KG1 (cell line): ENCODE results near the gene TTC16.
"Not testable (repeated sequence)": the region's sequence is repeated elsewhere in the genome, so short reads cannot be mapped to it uniquely, and the experiment has no call there.

ENCODE experiments used
- DNase-seq: peaks from one replicate; lab custom pipeline; 2025; lab: John Stamatoyannopoulos, UW

TTC16 gene

DNA sequence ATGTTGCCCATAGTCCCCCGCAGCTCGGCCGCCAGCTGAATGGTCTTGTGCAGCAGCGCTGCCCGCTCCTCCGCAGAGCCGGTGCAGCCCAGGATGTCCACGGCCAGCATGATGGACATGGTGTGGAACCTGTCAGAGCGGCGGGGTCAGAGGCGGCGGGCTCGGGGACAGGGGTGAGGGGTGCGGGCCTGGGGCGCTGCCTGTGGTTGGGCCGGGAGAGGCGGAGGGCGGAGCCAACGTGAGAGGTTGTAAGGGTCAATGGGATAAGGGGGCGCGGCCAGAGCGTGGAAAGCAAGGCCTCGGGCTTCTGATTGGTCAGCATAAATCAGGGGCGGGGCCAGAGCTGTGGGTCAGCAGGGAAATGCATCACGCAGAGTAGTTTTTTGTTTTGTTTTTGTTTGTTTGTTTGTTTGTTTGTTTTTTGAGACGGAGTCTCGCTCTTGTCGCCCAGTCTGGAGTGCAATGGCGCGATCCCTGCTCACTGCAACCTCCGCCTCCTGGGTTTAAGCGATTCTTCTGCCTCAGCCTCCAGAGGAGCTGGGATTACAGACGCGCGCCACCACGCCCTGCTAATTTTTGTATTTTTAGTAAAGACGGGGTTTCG is 26.1 kb downstream of the TTC16 start:
- no peak for DNase-seq

DNA sequence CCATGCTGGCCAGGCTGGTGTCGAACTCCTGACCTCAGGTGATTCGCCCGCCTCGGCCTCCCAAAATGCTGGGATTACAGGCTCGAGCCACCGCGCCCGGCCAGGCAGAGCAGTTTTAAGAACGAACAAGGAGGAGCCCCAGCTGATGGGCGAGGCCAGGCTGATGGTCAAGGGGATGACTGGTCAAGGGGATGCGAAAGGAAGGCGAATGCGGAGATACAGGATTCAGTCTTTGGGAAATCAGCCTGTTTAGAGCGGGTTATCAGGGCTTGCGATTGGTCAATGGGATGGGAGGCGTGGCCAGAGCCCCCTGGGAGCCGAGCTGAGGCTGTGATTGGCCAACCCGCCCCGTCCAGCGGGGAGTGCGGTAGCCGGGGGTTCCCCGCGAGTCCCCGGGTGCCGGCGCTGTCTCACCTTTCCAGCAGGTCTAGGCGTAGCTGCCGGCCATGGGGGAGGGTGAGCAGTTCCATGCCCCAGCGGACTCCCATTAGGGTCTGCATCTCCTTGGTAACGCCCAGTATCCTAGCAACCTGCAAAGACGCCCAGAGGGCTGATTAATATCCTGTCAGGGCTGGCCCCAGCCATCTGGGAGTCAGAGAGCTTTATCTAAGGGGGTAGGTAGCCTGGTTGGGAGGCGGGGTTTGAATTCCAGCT is 26.7 kb downstream of the TTC16 start:
- DNase-seq: no peak

DNA sequence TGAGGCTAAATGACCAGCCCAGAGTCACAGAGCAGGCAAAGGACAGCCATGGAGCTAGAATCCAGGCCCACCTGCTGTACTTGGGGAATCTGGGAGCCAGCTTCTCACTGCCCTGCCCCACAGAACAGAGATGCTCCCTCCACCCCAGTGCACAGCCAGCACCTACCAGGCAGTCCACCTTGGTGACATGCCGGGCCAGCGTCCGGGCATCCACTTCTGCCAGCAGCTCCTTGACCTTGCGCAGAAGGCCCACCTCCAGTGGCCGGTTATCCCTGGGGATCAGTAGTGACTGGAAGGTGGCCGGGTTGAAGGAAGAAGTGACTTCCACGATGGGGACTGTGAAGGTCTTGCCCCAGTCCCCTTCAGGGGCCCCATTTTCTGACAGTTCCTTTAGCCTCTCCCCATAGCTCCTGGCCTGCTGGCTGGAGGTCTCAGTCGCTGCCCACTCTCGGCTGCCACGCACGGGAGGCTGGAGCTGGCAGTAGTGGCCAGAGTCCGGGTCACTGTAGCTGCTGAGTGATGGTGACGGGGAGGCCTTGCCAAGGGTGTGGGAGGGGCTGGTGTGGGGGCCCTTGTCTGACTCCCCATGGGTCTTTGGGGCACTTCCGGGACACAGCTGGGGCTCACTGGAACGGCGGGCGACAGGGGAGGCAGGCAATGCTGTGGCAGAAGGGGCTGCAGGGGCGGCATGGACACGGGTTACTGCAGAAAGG is 28.7 kb downstream of the TTC16 start:
- no peak for DNase-seq

DNA sequence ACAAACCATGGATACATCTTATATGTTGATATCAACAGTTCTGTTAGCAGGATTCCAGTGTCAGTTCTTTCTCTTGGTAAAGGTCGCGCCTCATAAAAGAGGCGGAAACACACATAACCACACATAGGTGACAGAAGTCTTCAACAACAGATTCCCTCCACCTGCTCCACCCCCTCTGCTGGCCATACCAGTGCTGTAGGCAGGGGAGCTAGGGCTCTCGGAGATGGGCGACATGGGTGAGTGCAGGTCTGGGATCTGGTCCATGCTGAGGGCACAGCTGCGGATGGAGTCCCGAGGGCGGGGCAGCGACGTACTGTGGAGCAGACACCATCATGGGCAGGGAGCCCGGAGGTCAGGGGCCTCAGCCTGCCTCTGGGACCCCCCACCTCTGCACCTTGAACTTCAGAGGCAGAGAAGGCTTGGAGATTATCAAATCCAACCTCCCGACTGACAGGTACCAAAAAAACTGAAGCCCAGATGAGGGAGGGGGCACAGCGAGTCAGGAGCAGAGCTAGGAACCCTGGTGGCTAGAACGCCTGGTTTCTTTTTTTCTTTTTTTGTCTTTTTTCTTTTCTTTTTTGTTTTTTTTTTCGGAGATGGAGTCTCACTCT is 31.2 kb downstream of the TTC16 start:
- DNase-seq: no peak

DNA sequence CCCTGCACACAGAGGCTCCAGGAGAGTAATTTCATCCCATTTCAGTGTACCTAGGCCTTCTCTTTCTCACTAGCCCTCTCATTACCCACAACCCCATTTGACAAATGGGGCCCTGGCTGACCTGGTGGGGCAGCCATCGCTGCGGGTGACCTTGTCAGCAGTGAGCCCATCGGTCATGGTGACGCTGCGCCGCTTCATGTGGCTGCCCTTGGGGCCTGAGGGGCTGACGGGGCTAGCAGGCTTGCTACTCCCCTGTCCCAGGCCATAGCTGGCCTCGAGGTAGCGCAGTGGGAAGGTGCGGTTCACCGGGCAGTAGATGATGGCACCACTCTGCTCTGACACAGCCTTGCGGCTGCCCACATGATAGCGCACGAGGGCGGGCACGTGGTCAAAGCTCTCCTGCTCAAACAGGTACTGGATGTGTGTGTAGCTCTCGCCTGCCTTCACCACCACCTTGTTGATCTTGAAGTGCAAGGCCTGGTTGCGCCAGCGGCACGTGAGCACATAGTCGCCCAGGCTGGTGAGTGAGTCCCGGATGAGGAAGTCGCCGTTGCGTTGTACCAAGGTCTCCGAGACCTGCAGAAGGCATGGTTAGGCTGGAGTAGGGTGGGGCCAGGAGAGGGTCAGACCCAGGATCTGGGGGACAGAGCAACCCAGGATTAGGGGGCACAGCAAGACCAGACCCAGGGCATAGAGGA is 33.4 kb downstream of the TTC16 start:
- DNase-seq: no peak

DNA sequence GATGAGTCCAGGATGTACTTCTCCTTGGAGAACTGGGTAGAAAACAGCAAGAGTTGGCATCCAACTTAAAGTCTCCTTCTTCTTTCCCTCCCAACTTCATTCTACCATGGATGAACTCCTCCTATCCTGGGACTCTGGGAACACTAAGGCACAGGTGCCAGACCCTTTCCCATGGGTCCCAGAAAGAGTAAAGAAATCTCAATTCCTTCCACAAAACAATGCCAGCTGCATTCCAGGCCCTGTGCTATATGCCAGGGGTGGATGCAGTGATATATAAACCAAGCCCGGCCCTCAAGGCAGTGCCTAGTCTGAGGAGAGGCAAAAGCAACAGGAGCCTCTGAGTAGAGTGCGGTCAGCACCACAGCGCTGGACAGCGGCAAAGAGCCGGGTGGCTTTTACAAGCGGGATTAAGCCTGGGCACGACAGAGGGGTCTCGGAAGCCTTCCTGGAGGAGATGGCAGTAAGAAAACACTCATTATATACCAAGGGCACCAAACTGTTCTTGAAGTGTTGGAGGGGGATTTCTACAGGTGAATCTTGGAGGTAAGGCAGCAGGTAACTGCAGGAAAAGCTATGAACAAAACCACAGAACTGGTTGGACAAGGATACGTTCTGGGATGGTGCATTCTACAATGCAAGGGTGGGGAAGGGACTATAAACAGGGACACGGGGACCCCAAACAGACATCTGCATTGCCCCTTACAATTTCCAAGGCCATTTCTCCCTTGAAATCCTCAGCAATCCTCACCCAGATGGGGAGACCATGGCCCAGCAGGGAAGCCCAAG is 35.6 kb downstream of the TTC16 start:
- no peak for DNase-seq

DNA sequence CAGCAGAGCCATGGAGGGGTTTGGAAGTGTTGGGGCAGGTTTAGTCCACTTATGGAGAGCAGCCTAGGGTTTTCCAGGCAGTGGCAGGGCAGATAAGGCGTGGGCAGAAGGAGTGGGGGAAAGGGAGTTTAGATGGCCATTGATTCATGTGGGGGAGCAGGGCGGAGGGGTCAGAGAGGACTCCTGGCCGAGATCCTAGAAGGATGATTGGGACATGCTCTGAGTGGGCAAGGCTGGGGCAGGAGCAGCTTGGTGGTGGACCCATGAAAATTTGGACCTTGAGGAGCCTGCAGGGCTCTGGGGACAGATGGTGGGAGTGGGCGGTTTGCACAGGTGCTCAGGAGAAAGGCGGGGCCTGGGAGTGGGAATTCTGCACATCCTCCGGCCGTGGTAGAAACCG is 37.3 kb downstream of the TTC16 start:
- DNase-seq: no peak

DNA sequence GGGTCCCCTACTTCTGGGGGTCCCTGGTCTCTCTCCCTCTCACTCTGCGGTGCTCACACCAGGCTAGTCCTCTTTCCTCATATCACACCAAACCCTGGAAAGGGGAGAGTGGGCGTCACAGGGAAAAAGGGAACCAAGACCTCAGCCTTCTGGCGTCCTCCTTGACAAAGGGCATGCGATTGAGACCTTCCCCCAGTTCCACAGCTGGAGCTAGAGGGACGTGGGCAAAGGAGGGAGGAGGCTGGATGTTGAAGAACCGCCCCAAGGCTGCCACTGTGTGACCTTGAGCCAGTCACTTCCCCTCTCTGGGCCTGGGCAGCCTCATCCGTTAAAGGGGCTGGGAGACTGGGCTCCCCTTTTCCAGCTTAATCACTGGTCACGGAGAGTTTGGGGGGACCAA is 37.7 kb downstream of the TTC16 start:
- no peak for DNase-seq

DNA sequence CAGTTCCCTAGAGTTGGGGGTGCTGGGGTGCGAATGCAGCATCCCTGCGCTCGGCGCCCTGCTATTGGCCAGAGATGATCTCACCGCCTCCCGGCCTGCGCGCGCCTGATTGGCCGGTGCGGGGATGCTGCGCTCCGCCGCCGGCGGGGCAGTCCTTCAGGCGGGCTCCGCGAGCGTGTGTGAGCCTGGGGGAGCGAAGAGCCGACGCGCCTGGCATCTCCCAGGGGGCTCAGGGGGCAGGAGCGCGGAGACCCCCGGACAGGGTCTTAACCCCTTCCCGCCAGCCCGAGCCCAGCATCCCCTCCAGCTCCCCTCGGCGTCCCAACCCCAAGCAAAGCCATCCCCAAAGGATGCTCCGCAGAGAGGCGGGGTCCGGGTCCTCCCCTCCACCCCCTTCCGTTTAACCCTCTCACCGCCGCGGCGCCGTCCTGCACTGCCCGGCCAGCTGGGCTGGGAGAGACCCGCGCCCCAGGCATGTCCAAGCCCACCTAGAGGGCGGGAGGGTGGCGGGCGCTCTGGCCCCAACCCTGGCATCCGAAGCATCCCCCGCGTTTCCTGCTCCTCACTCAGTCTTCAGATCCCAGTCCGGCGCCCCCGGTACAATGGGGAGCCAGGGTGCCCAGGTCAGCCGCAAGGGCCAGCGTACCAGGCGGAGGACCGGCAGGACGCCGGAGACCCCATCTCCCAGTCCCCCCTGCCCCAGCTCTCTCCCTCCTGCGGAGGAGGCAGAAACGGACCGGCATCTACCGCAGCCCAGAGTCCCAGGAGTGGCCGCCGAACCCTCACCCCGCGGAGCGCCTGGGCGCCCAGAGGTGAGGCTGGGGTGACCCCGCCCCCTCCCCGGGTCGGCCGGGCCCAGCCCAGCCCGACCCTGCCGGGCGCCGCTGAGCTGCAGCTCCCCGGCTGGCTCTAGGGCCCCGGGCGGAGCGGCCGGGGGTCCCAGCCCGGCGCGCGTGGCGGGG is 38.5 kb downstream of the TTC16 start:
- DNase-seq: no peak

DNA sequence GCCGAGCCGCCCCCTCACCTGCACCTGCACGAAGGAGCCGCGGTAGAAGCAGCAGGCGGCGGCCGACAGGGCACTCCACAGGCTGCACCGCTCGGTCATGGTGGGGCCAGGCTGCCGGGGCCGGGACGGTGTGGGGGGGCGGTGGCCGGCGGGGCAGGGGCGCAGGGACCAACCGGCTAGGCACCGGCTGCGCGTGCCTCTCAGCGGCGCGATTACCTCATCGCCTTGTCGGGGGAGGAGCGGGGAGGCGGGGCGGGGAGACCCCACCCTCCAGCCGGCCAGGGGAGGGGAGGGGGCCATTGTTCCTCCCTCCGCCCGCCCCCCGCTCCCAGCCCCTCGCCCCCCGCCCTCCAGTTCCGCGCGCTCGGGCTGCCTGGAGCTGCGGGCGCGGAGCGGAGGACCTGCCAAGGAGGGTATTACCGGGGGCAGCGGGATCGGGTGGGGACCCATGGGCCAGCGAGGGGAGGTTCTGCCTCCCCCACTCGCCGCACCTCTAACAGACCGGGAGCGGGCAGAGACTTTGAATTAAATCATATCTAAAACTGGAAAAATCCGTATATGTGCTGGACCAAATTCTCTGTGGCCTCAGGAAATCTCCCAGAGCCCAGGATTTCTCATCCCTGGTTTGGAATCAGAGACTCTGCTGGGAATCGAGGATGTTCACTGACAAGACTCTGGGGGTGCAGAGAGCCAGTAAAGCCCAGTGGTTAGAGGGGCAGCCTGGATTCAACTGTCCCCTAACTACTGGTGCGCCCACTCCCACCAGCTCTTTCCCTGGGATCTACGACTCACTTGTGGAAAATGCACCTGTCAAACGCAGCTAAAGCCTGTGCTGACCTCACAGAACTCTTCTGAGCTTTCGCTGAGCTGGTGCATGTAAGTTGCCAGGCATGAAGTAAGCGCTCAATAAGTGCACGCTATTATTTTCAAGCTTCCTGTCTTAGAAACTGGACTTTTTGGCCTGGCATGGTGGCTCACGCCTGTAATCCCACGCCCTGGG is 39.5 kb downstream of the TTC16 start:
- no peak for DNase-seq

DNA sequence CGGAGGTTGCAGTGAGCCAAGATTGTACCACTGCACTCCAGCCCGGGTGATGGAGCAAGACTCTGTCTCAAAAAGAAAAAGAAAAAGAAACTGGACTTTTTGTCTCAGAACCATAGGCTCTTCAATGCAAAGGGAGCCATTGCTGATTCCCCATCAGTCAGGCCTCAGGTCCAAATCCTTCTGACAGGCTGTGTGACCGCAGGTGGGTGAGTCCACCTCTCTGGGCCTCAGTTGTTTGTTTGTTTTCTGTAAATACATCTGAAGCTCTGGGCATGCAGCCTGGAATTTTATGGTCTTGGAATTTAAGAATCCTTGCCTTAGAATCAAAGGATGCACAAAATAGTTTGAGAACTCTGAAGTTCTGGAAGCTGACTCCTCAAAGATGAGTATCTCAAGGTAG is 40.4 kb downstream of the TTC16 start:
- no peak for DNase-seq

DNA sequence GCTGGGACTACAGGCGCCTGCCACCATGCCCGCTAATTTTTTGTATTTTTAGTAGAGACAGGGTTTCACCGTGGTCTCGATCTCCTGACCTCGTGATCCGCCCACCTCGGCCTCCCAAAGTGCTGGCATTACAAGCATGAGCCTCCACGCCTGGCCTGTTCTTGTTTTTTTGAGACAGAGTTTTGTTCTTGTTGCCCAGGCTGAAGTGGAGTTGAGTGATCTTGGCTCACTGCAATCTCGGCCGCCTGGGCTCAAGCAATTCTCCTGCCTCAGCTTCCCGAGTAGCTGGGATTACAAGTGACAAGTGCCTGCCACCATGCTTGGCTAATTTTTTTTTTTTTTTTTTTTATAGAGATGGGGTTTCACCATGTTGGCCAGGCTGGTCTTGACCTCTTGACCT is 40.9 kb downstream of the TTC16 start:
- DNase-seq: not testable (repeated sequence)

DNA sequence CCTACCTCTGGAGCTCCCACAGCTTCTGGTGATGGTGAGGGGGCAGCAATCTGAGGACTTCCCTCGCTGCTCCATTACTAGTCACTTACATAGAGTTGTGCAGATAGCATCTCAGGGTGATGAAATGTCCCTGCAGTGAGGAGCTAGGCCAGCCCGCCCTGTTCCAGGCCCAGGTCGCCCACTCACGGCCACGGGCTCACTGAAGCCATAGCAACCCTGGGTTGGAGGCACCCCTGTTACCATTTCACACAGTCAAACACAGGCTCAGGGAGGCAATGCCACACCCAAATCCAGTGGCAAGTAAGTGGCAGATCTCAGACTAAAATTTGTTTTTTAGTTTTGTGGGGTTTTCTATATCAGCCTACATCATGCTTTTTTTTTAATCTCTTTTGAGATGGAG is 43.0 kb downstream of the TTC16 start:
- DNase-seq: no peak

DNA sequence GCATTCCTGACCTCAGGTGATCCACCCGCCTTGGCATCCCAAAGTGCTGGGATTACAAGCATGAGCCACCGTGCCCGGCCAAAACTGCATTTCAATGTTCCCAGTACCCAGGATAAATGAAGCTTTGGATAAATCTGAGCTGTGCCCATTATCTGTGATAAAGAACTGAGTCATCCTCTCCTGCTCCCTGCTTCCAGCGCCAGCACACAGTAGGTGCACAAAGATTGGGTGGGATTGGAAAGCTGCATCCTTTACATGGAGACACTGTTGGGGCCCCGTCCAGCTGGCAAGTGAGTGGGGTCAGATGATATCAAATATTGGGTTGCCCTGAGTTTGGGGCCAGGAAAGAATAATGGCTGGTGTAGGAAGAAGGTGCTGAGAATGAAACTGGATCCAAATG is 45.2 kb downstream of the TTC16 start:
- DNase-seq: no peak

DNA sequence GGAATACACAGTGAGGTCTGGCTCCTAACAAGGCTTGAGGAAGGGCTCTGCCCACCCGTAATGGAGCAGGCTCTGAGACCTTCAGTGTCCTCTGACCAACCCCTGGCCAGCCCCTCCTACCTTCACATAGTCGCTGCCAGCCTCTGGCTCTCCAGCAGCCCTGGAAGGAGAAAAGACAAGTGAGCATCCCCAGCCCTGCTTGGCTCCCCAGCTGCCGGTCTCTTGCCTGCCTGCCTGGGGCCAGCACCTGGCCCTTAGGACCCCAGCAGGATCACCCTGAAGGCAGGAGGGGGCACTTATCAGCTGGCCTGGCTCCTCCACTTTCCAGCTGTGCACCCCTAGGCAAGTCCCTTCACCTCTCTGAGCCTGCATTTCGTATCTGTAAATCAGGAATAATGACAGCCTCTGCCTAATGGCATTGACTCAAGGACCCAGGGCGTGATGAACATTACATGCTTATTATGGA is 45.6 kb downstream of the TTC16 start:
- no peak for DNase-seq

DNA sequence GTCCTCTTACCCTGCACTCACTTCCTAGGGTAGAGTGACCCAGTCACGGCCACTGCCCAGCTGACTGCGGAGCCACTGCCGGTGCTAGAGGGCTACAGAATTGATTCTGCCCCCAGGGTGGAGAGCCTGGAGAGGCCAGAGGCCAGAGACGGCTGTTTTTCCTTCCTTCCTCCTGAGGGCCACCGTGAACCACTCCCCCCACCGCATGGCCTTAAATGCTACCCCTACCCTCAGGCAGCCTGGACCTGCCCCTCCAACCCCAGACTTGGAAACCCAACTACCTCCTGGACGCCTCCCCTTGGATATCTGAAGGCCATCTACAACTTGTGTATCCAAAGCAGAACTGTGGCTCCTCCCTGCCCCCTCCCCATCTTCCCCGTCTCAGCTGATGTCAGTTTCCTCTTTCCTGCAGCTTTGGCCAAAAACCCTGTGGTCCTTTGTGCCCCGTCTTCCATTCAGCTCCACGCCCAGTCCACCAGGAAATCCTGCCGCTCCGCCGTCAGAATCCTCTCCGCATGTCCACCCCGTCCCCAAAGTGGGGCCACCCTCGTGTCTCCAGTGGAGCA is 46.3 kb downstream of the TTC16 start:
- DNase-seq: no peak

DNA sequence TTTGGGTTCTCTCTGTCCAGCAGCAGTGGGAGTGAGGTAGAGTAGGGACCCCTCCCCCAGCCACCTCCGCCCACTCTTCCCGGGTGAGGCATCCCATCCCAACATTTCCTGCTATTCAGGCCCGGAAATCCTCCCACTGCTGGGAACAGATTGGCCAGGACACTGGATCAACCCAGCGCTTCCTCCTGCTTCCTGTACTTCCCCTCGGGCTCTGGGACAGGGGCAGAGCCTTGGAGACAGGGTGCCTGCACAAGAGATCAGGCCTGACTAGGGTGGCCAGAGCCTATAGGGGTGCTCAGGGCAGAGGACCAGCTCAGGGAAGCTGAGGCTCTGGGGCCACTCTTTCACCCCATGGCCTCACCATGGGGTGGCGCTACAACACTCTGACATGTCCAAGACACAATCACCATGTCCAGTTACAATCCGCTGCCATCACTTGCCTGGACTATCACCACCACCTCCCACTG is 48.1 kb downstream of the TTC16 start:
- no peak for DNase-seq

DNA sequence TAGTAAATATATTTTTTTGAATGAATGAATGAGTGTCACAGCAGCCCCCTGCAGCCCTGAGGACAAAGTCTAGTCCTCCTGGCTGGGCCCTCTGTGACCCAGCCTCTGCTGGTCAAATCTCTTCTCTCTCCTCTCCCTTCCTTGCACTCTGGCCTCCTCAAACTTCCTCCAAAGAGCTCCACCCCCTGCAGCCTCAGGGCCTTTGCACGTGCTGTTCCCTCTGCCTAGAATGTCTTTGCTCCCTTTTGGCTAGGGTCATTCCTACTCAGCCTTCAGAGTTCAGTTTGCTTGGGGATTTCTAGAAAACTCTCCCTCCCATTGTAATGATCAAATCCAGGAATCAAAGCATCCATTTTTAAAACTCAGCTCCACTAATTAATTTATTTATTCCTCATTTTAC is 49.5 kb downstream of the TTC16 start:
- no peak for DNase-seq

DNA sequence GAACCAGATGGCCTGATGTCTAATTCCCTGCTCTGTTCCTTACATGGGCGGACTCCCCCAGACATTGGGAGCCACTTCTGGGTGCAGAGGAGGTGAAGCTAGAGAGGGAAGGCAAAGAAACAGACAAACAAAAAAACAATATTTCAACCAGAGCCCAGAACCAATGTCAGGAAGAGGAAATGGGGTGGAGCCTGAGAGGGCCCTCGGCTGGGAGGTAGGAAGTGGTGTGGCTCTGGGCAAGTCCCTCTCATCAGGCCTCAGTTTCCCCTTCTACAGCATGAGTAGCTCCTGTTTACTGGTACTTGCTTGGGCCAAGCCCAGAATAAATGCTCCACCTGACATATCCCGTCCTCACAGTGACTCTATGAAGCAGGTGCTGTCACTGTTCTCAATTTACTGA is 51.5 kb downstream of the TTC16 start:
- no peak for DNase-seq
